HG02571 (cell line): ENCODE results near the gene IFIT2.
"Not testable (repeated sequence)": the region's sequence is repeated elsewhere in the genome, so short reads cannot be mapped to it uniquely, and the experiment has no call there.

Experiments
- ATAC-seq: cut with Tn5 transposase; IDR thresholded peaks from one replicate; pipeline ENCODE4 v1.9.1; 2021; ENCODE audit warnings: mild to moderate bottlenecking, moderate library complexity; ENCODE audit not compliant: unreplicated experiment

The IFIT2 gene

DNA sequence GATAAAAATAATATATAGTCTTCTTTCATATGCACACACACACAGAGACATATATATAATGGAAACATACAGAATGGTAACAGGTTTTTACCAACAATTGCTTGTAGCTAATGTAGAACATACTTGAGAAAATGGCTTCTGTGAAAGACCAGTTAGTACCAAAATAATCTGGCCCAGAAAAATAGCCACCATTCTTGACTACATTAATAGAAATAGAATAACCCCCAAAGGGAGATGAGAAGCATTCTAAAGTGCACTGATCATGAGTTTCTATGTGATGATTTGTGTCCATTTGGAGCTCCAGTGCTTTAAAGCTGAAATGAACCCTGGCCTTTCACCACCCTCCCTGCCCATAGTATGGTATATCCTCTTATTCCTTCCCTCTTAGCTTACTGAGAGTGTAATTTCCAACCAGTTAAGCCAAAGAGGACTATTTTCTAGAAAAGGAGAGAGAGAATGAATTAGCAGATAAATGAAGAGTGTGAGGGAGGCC, 22.9 kb upstream of the IFIT2 start:
- no peak for ATAC-seq

DNA sequence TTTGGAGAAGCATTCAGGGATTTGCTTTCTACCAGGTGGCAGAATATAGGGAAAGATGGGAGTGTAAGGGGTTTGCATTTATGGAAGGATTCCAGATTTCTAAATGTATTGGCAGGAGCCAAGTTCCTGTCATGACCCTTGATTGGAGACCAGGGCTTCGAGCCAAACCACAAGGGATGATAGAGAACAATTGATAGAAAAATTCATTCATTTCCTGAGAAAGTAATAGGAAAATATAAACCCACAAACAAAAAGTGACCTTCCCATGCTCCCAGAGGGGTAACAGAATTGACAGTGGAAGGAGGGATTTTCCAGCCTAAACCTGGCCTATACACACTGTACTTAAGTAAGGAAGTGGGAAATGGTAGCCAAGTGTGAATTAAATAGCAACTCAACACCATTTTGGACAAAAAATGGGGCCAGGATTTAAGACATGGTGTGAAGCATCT, 22.4 kb upstream of the IFIT2 start:
- ATAC-seq, result no peak

DNA sequence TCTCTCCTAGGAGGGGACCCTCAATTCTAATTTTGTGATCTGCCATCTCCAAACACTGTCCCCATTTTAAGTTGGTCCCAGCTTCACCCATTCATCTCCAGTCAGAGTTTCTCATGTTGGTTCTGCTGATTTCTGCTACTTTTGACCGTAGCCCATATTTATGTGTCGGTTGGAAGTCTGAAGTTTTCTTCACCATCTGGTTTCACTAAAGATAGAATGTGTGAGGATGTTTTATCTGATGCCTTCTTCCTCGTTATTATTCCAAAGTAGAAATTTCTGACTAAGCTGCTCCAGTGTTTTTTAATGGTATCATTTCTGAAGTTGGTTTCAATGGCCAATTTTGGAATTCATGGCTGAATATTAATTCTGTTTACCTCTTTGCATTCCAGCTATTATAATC, 21.3 kb upstream of the IFIT2 start:
- no peak for ATAC-seq

DNA sequence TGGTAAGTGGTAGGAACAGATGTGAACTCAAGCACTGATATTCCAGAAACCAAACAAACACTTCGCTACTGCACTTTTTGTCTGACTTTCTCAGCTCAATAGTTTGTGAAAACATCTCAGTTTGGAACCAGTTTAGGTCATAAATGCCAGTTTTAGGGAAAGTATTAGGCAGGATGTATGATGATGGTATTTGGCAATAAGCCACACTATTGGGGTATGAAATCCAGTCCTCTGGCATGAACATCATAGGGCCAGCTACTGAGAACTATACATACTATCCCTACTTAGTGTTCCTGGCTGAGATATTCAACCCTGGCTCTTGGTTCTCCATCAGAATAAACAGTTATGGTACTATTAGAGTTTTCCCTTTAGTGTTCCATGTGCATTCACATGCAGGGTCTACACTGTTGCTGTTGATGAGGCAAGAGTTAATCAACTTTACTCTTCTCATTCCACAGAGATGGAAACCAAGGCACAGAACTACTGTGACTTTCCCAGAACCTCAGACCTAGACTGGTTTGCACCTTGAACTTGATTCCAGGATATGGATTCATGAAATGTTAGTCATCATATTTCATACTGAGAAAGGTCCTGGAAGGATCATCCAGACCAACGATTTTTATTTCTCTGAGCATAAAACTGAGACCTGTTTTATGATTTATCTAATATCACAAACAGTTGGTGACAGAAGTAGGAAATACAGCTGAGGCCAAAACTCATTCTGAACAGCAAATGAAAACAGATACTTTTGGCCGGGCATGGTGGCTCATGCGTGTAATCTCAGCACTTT, 20.0 kb upstream of the IFIT2 start:
- ATAC-seq, result no peak

DNA sequence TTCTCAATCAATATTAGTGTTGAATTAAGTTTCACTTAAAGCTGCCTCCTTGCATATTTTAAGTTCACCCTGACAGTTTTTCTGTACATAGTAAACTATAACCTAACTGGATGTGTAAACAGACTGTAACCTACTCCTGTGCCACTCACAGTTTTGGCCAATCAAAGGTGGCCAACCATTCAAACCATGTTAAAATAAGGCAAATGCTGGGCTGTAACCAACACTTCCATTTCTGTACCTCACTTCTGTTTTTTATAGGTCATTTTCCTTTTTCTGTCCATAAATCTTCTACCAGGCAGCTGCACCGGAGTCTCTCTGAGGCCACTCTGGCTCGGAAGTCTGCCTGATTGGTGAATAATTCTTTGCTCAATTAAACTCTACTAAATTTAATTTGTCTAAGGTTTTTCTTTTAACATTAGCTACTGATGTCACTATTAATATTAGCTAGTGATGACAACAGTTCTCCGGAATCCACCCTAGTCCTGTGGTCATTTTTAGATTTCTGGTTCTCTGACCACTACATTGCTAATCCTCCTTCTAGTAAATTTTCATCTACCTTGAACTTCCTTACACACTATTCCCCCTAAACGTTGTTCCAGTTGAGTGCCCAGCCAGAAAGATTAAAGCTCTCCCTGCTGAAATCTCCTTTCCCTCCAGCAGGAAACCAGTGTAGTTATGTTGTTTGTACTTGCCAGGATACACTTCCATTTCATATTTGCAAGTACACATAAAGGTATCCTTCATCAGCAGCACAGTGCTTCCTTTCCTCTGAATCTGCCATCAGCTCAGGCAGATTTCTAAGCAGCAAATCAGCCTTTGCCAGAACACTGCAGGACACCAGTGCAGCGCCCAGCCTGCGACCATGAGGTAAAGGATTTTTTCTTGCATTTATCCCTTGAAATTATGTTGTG, 18.6 kb upstream of the IFIT2 start:
- ATAC-seq, result no peak

DNA sequence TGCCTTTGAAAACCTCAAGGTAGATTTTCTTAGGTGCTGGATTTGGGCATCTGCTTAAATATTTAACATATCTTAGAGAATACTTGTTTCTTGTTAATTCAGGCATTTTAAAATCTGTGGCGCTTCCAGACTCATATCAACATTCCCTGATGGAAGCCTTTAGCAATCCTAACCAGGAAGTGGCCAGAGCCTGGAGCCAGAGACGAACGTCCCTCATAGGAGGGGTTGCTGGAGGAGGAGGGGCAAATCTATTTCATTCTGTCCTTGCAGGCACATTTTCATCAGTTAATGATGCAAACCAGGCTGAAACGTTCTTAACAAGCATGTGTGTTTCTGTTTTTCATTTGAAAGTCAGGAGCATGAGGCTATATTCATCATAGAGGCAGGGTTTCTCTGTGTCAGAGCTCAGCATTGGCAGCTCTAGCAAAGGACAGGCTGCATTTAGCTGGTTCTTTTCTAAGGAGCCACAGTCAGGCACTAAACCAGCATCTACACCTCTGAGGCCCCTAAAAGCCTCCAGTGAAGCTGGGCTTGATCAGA, 17.8 kb upstream of the IFIT2 start:
- no peak for ATAC-seq

DNA sequence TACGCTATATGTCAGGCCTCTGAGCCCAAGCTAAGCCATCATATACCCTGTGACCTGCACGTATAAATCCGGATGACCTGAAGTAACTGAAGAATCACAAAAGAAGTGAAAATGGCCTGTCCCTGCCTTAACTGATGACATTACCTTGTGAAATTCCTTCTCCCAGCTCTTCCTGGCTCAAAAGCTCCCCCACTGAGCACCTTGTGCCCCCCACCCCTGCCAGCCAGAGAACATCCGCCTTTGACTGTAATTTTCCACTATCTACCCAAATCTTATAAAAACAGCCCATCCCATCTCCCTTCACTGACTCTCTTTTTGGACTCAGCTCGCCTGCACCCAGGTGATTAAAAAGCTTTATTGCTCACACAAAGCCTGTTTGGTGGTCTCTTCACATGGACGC, 17.1 kb upstream of the IFIT2 start:
- ATAC-seq, result not testable (repeated sequence)

DNA sequence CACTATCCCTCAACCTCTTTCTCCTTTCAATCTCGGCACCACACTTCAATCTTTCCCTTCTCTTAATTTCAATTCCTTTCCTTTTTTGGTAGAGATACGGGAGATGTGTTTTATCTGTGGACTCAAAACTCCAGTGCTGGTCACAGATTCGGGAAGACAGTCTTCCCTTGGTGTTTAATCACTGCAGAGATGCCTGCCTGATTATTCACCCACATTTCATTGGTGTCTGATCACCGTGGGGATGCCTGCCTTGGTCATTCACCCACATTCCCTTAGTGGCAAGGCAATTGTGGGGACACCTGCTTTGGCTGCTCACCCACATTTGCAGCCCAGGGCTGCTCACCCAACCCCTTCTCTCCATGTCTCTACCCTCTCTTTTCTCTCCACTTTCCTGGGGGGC, 16.5 kb upstream of the IFIT2 start:
- not testable (repeated sequence) for ATAC-seq

DNA sequence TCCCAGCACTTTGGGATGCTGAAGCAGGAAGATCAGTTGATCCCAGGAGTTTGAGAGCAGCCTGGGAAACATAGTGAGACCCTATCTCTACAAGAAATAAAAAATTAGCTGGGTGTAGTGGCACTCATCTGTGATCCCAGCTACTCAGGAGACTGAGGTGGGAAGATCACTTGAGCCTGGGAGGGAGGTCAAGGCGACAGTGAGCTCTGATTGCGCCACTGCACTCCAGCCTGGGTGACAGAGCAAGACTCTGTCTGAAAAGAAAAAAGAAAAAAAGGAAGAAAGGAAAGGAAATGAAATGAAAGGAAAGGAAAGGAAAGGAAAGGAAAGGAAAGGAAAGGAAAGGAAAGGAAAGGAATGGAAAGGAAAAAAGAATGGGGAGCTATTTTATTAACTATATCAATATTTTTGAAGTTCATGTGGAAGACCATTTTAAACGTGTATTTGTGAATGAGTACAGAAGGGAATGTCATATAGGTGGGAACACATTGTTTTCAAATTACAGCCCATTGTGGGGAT, 7.1 kb upstream of the IFIT2 start:
- no peak for ATAC-seq

DNA sequence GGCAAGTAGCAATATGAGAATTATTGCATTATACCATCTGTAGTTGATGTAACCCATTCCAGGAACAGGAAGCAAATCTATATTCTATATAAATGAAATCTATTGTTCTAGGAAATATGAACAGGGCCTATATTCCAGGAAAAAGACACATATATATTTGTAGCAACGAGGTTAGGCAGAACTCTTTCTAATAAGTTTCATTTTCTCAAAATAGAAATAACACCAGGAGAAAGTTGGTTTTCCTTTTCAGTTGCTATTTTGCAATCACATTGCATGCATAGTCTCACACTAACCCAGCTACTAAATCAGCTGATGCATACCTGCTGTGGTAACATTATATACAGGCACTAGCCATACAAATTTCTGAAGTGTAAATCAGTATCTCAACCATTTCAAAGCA, 6.2 kb upstream of the IFIT2 start:
- ATAC-seq, result no peak

DNA sequence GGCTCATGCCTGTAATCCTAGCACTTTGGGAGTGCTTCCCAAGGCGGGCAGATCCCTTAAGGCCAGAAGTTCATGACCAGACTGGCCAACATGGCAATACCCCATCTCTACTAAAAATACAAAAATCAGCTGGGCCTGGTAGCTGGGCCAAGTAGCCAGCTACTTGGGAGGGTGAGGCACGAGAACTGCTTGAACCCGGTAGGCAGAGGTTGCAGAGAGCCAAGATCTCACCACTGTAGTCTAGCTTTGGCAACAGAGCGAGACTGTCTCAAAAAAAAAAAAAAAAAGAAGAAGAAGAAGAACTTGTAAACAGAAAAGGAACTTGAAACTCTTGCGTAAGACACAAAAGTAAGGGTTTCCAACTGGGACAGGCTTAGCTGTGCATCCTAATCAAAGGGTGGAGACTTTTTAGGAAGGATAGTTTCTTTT, 5.6 kb upstream of the IFIT2 start:
- no peak for ATAC-seq

DNA sequence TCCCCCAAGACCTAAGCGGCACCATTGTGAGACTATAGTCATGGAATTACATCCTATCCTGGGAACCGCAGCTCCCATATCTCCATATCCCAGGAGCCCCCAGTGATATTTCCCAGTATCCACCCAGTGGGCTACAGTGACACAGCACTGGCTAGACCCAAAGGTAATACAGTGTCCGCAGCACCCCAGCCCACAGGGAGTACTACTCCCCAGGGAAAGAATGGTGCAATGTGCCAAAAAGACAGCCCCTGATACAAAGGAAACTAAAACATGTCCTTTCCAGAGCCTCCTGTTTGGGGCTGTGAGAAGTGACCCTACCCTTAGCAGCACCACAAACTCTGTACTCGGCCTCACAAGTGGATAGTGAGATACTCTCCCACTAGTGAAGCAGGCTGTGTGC, 4.5 kb upstream of the IFIT2 start:
- no peak for ATAC-seq

DNA sequence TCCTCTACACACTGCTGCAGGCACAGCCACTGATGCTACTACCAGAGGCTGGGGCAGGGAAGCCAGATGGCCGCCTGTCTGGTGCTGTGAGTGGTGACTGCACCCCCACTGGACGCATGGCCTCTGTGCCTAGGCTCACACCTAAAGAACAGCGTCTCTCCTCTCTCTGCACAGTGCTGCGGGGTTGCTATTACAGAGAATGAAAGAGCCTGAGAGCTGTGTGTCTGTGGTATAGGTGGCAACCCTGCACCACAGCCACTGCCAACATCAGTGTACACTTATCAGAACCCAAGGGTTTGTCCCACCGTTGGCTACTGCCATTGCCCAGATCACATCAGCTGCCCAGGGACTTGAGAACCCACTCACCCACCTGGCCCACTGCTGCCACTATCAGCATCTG, 4.1 kb upstream of the IFIT2 start:
- ATAC-seq, result no peak

DNA sequence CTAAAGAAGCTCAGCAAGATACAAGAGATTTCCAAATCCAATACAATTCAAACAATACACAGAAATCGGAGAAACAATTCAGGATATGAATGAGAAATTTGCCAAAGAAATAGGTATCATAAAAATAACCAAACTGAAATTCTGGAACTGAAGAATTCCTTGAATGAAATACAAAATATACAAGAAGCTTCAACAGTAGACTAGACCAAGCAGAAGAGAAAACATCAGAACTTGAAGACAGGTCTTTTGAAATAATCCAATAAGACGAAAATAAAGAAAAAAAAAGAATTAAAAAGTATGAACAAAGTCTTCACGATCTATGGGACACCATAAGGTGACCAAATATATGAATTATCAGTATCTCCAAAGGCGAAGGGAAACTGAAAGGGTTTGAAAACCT, 2.8 kb upstream of the IFIT2 start:
- no peak for ATAC-seq

DNA sequence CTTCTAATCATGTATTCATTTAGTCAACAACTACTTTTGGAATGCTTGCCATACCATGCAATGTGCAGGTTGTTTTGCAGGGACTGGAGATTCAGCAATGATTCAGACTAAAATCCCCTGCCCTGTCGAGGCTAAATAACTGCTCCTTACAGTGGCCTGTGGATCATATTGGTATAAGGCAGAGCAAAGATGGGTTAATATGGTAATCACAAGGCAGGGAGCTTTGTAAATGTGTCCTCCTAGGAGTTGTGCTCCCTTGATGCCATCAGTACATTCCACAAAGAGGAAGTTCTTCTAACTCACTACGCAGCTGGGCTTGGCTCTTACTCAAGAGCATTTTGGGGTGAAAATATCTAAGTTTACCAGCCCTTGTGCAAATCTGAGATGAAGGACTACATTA, 614 bp upstream of the IFIT2 start:
- ATAC-seq, result no peak

DNA sequence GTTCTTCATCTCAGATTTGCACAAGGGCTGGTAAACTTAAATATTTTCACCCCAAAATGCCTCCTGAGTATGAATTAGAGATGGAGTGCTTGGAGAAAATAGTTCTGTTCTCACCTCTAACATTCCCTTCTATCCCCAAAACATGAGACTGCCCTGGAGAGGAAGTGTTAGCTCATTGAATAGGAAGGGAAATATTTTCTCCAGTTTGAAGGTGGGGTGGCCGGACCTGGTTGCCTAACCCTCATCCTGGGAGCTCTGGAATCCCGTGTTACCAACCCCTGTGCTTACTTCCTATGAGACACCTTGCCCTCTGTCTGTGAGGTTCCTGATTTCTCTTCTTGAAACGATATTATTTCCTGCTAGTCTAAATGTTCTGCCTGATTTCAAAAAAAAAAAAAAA, 779 bp downstream of the IFIT2 start:
- ATAC-seq, result no peak

DNA sequence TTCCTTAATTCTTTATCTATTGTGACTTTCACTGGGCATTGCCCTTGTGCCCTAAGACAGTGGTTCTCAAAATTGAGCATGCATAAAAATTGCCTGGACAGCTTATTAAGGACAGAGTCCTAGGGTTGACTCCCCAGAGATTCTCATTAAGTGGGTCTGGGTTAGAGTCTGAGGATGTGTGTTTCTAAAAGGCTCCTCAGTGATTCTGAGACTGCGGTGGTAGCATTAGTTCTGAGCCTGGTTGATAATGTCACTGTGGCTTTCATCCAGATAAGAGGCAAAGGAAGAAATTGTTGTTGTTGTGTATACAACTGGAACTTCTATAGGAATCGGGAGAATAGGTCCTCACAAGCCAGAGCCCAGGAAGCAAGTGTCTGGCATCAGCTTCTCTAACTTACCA, 1.3 kb downstream of the IFIT2 start:
- ATAC-seq, result no peak

DNA sequence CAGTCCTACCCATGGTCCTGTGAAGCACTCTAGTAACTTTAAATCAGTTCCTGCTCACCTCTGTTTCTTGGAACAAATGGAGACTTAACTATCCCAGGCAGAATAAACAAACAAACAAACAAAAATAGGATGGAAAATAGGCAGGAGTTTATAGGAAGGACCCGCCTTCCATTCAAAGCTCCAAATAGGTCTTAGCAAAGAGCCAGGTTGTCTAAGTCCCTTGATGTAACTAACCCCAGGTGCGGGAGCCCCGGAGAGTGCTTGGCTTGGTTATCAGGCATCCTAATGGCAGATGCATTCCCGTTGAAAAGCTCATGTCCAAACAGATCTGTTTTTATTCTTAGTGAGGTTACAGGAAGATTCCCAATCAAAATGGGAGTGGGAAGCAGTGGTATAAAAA, 2.2 kb downstream of the IFIT2 start:
- ATAC-seq, result no peak

DNA sequence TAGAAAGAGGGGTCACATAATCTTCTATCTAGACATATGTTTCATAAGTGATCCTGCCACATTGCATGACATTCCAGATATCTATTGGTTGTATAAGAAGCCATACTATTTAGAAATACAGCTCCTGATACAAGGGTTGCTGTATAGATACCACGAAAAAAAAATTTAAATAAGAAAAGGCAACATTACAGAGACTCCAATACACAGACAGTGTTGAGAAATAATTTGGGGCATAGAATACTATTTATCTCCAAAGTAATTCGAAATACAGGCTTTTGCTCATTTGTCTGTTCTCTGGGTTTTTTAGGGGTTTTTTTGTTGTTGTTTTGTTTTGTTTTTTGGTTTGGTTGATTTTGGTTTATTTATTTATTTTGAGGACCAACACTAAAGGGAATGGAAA, 2.6 kb downstream of the IFIT2 start:
- no peak for ATAC-seq

DNA sequence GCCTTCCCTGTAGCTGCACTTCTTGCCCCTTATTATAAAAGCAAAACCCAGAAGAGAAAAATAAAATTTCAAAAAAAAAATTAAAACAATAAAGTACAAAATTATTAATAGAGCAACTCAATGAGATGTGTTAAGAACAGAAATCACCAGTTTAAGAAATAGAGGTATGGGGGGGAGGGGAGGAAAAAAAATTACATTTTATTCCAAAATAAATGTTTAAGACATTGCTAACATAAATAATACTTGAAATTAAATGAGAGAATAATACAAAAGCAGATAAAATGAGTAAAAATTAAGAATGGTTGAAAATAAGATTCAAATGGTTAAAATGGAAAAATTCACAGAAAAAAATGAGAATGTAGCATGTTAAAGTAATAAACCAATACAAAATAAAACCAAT, 3.1 kb downstream of the IFIT2 start:
- ATAC-seq, result no peak

DNA sequence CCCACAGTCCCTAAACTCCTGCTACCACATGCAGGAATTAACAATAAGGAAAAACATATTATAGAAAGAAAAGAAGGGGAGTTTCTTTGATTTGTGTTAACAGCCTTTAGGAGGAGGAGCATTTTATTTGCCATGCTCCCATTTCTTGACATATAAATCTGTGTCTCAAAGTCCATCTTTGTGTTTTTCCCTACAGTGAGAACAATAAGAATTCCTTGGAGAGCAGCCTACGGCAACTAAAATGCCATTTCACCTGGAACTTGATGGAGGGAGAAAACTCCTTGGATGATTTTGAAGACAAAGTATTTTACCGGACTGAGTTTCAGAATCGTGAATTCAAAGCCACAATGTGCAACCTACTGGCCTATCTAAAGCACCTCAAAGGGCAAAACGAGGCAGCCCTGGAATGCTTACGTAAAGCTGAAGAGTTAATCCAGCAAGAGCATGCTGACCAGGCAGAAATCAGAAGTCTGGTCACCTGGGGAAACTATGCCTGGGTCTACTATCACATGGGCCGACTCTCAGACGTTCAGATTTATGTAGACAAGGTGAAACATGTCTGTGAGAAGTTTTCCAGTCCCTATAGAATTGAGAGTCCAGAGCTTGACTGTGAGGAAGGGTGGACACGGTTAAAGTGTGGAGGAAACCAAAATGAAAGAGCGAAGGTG, 4.1 kb downstream of the IFIT2 start:
- ATAC-seq, result no peak
